ENCODE measurements around the gene MELTF. TPM values are rescaled to one million over a fixed set of nuclear protein-coding genes. Genes with fewer than 3 reads are reported as not detected.
A peak's percentile ranks its signal among the peaks of the same experiment; 100 is the strongest.

The MELTF gene
- total RNA-seq, 2 donors from 2014 or later, result 12.1 to 19.9 TPM

DNA sequence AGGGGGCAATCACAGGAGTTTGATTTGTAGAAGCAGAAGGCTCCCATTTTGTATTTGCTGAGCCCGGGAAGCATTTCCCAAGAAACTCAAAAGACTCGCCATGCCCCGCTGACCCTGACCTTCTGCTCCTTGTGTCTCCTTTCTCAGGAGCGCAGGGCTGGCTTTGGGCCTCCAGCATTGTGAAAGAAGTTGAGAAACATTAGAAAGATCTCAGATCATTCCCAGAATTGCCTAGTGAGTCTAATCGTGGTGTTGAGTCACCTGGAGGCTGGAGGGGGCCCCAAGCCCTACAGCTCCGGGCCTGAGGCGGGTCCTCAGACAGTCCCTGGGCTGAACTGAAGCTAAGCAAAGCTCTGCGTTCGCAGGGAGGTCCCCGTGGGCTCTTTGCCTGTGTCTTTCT lies 50.1 kb downstream of the MELTF start:
- DNase-seq (ENCODE audit: low spot score), result no peak
- intact Hi-C loops (cut with DNase I), result no loop called here

DNA sequence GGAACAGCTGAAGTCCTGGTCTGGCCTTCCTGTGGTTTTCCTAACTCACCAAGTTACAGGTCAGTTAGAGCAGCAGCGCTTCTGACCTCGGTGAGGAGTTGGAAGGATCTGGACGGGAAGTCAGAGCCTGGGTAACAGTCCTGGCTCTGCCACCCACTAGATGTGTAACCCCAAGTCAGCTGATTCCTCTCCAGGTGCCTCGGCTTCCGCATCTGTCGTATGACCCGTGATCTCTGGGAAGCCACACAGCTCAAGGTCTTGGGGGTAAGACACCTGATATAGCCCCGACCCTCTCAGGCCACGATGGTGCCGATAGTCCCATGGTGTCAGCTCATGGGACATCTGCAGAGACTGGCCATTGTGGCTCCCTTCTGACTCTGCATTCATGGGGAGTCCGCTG lies 52.7 kb downstream of the MELTF start:
- no peak for DNase-seq (ENCODE audit: low spot score)
- intact Hi-C loops (cut with DNase I), result no loop called here

DNA sequence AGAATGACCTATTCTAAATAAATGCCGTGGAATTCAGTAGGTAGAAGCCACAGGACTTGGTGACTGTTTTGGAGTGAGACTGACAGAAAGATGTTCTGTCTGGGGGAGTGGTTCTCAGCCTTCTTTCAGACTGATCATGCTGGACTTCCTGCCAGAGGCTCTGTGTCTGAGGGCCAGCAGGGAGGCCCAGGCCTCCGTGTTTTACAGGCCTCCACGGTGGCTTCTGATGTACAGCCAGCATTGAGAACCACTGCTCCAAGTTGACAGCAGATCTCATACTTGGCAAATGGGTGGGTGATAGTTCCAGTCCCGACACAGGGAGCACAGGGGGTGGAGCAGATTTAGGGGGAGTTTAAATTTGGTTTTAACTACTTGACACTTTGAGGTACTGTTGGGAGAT lies 54.3 kb downstream of the MELTF start:
- DNase-seq (ENCODE audit: low spot score), result no peak
- intact Hi-C loops (cut with DNase I), result no loop called here

DNA sequence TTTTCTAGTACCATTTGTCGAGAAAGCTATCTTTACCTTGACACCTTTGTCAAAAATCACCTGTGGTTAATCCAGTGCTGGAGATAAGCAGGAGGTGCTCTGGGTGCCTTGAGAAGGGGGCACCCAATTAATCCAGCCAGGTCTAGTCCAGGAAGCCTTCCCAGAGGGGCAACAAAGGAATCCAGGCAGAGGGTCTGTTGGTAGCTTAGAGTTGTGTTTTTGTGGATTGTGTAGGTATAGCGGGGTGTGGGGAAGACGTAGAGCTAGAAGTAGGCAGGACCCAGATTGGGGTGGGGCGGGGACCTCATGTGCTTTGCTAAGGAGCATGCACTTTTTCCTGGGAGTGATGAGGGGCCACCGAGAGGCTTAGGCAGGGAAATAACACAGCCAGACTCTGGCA lies 55.0 kb downstream of the MELTF start:
- DNase-seq (ENCODE audit: low spot score), result no peak
- intact Hi-C loops (cut with DNase I), result no loop called here

GRCh38 chr3:196971094-196971698 lies 58.4 kb downstream of the MELTF start:
- intact Hi-C loops (cut with DNase I), result no loop called here
- DNase-seq (ENCODE audit: low spot score), result no peak

GRCh38 chr3:196970547-196971093 lies 59.0 kb downstream of the MELTF start:
- DNase-seq (ENCODE audit: low spot score), result no peak
- intact Hi-C loops (cut with DNase I), result no loop called here

GRCh38 chr3:196969660-196970546 lies 59.7 kb downstream of the MELTF start:
- peak; percentile 88 for DNase-seq (ENCODE audit: low spot score)
- intact Hi-C loops (cut with DNase I), result no loop called here

DNA sequence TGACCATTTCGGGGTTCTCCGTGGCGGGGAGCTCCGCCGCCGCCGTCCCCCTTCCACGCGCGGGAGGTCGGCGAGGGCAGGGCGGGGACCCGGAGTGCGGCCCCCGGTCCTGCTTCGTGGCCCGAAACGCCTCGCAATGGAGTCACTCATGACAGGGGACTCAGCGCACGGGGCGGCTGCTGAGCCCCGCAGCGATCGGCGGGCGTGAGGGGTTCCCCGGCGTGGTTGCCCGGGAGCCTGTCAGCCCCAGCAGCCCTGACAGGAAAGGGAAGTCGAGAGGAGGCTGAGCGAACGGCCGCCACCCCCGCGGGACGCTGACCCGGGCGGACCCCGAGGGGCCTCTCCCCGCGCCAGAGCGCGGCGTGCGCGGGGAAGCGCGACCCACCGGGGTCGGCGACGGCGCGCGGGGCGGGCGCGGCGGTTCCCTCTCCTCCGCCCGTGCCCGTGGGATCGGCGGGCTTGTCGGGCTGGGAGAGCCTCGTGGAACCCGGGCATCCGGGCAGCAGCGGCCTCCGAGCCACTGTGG lies 60.4 kb downstream of the MELTF start:
- intact Hi-C loops (cut with DNase I), result no loop called here

DNA sequence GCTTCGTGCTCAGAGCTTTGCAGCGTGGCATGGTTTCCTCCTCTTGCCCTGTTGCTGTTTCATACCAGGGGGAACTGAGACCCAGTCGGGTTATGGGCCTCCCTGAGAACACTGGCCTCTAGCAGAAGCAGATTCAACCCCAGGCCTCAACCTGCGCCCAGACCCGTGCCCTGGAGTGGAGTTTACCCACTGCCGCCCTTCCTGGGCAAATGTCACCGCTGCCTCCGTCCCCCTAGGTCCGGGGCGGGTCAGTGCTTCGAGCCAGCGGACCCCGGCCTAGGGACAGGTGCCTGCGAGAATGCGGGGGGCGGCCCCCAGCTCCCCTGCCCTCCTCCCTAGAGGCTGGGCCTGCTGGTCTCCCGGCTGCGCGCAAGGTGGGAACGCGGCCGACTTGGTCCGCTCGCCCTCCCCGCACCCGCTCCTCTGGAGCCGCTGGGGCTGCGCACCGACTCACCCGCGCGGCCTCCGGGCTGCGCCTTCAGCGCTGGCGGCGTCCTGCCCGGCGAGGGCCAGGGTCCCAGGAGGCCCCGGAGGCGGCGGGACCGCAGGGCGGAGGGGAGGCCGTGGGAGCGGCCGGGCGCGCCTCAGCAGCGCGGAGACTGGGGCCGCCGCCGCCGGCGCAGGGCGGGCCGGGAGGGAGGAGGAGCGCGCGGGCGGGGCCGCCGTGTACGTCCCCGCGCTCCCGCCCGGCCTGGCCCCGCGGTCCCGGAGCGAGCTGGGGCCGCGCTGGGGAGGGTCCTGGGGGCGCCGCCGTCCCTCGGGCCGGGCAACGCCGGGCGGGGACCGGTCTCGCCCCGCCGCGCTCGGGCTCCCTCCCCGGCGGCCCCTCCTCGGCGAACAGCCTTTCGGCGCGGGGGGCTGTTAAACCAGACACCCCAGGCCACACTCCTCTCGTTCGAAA lies 61.1 kb downstream of the MELTF start, which contains the start of gene PIGZ:
PIGZ (minus strand) TSS at position 601 of the 901 bp plus-strand sequence. CDS start 16,802 bp downstream, outside the sequence.
- DNase-seq (ENCODE audit: low spot score), result no peak
- intact Hi-C loops (cut with DNase I), result no loop called here

More for the DNA sequence above, 60.4 kb downstream of the MELTF start:
- DNase-seq (ENCODE audit: low spot score), result no peak

DNA sequence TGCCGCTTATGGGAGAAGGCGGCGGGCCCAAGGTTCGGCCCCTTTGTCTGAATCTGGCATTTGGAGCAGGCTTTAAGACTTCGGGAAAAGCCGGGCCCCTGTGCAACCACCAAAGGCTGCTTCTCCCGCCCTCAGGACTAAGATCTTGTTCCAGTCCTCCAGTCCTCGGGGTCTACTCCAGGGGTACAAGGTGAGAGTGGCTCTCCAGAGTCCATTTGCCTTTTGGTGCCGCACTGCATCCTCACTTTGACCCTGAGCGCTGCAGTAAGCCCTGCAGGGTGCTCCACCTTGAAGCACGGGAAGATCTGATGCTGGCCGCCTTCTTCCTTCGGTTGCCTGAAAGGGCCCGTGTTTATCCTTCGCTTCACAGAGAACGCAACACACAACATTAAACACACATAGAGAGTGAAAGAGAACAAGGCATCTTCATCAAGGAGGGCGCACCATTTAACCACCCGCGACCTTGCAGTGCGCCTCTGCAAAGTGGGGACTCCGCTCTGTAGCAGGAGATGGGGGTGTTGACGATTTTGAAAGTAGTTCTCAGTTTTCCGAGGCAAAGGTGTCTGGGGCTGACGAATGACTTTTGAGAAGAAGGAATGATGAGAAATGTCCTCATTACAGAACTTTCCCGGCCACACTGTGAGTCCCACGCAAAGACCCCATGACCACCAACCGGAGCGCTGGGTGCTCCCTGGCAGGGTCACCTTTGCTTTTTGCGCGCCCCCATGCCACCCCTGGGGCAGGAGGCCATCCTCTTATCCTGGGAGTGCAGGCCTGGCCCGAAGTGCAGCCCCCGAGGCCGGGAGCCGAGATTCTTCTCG lies 62.0 kb downstream of the MELTF start:
- DNase-seq (ENCODE audit: low spot score), result no peak
- intact Hi-C loops (cut with DNase I), result no loop called here

- intact Hi-C loops (cut with DNase I), result no loop called here
- DNase-seq (ENCODE audit: low spot score), result no peak
Measured at GRCh38 chr3:196966526-196967401, 62.9 kb downstream of the MELTF start.

- DNase-seq (ENCODE audit: low spot score), result no peak
- intact Hi-C loops (cut with DNase I), result no loop called here
Measured at GRCh38 chr3:196965804-196966173, 63.8 kb downstream of the MELTF start.

- no peak for DNase-seq (ENCODE audit: low spot score)
- intact Hi-C loops (cut with DNase I), result no loop called here
Measured at GRCh38 chr3:196965112-196965803, 64.4 kb downstream of the MELTF start.

DNA sequence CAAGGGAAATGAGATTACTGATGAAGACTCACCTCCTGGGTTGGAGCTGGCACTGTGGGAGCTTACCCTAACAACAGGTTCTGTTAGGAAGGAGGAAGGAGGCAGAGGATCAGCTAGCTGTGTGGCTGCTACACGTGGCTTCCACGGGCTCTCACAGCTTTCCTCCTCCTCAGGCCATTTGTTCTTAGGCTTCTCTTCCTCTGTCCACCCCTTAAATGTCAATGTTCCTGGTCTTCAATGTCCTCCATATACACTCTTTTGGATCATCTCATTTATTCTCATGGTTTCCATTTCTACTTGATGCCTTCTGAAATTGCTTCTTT lies 66.0 kb downstream of the MELTF start:
- DNase-seq (ENCODE audit: low spot score), result no peak
- intact Hi-C loops (cut with DNase I), result no loop called here

DNA sequence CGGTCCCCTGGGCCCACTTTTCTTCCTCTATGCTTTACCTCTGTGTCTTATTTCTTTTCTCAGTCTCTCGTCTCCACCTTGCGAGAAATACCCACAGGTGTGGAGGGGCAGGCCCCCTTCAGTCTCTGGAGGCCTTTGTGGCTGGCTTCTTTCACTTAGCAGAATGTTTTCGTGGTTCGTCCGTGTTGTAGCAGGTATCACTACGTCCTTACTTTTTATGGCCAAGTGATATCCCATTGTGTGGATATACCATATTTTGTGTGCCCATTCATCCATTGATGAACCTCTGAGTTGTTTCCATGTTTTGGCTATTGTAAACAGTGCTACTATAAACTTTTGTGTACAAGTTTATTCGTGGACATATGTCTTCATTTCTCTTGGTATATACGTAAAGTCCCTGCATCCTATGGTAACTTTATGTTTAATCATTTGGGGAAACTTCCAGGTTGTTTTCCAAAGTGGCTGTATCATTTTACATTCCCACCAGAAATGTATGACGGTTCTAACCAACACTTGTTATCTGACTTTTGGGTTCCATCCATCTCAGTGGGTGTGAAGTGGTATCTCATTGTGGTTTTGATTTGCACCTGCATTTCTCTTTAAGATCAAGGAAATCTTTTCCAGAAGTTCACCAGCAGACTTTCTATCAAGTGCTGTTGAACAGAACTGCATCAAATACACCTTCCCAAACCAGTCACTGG lies 66.5 kb downstream of the MELTF start:
- DNase-seq (ENCODE audit: low spot score), result no peak
- intact Hi-C loops (cut with DNase I), result no loop called here

DNA sequence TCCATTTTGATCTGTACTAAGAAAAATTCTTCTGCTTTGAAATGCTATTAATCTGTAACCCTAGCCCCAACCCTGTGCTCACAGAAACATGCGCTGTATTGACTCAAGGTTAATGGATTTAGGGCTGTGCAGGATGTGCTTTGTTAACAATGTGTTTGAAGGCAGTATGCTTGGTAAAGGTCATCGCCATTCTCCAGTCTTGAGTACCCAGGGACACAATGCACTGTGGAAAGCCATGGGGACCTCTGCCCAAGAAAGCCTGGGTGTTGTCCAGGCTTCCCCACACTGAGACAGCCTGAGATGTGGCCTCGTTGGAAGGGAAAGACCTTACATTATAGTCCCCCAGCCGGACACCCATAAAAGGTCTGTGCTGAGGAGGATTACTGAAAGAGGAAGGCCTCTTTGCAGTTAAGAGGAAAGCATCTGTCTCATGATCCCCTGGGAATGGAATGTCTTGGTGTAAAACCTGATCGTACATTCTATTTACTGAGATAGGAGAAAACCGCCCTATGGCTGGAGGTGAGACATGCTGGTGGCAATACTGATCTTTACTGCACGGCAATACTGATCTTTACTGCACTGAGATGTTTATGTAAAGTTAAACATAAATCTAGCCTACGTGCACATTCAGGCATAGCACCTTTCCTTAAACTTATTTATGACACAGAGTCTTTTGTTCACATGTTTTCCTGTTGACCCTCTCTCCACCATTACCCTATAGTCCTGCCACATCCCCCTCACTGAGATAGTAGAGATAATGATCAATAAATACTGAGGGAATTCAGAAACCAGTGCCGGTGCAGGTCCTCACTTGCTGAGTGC lies 67.3 kb downstream of the MELTF start:
- DNase-seq (ENCODE audit: low spot score), result no peak
- intact Hi-C loops (cut with DNase I), result no loop called here

Data from posterior vena cava (tissue), 2 donors.